SK-N-SH treated with all-trans-retinoic acid at 6 μM for 48 hours (cell line): Measurements from ENCODE around the gene LINS1.

ENCODE experiments used
- ARNTL ChIP-seq: fragments of 450-650 bp; formaldehyde crosslinking; IDR thresholded peaks from 2 replicates; pipeline ENCODE4 v1.5.0; 2020; ENCODE audit warnings: low read depth, mild to moderate bottlenecking, moderate library complexity, borderline replicate concordance
- CREB5 ChIP-seq: fragments of 250-450 bp; sonication (Bioruptor Pico); IDR thresholded peaks from 2 replicates; pipeline ENCODE4 v1.5.1; 2020; ENCODE audit warnings: low read depth, mild to moderate bottlenecking, moderate library complexity
- CSRNP3 ChIP-seq: fragments of 250-450 bp; sonication (Bioruptor Pico); IDR thresholded peaks from 2 replicates; pipeline ENCODE4 v1.5.1; 2021; ENCODE audit warnings: mild to moderate bottlenecking, moderate library complexity
- ISL1 ChIP-seq: fragments of 250-450 bp; sonication (Bioruptor Pico); IDR thresholded peaks from 2 replicates; pipeline ENCODE4 v2.1.2; 2022; ENCODE audit warnings: mild to moderate bottlenecking, moderate library complexity
- OSR1 ChIP-seq: fragments of 250-450 bp; sonication (Bioruptor Pico); IDR thresholded peaks from 2 replicates; pipeline ENCODE4 v1.8.0; 2022; ENCODE audit warnings: moderate library complexity, mild to moderate bottlenecking, inconsistent platforms
- PATZ1 ChIP-seq: fragments of 250-450 bp; sonication (Bioruptor Pico); IDR thresholded peaks from 2 replicates; pipeline ENCODE4 v1.8.0; 2020; ENCODE audit warnings: mild to moderate bottlenecking, moderate library complexity, borderline replicate concordance
- PPARA ChIP-seq: fragments of 250-450 bp; sonication (Bioruptor Pico); IDR thresholded peaks from 2 replicates; pipeline ENCODE4 v1.5.0; 2020; ENCODE audit warnings: mild to moderate bottlenecking, borderline replicate concordance
- RARB ChIP-seq: fragments of 250-450 bp; sonication (Bioruptor Pico); IDR thresholded peaks from 2 replicates; pipeline ENCODE4 v1.8.0; 2021; ENCODE audit warnings: mild to moderate bottlenecking, moderate library complexity
- SNAI2 ChIP-seq: fragments of 250-450 bp; sonication (Bioruptor Pico); IDR thresholded peaks from 2 replicates; pipeline ENCODE4 v1.5.0; 2020; ENCODE audit warnings: mild to moderate bottlenecking, moderate library complexity
- TCF4 ChIP-seq: fragments of 250-450 bp; sonication (Bioruptor Pico); IDR thresholded peaks from 2 replicates; pipeline ENCODE4 v1.8.0; 2021; ENCODE audit warnings: mild to moderate bottlenecking, moderate library complexity, borderline replicate concordance
- TSHZ2 ChIP-seq: fragments of 250-450 bp; sonication (Bioruptor Pico); IDR thresholded peaks from 2 replicates; pipeline ENCODE4 v1.5.0; 2020; ENCODE audit warnings: mild to moderate bottlenecking, moderate library complexity
- ZC3H10 ChIP-seq: fragments of 250-450 bp; sonication (Bioruptor Pico); IDR thresholded peaks from 2 replicates; pipeline ENCODE4 v1.5.1; 2021; ENCODE audit warnings: mild to moderate bottlenecking, moderate library complexity
- ZFP3 ChIP-seq: fragments of 250-450 bp; sonication (Bioruptor Pico); IDR thresholded peaks from 2 replicates; pipeline ENCODE4 v1.5.0; 2020; ENCODE audit warnings: mild to moderate bottlenecking, moderate library complexity

- TF ChIP-seq RARB (CRISPR knock-in tag) (no peak), ZFP3 (CRISPR knock-in tag) (no peak), PATZ1 (no peak), TSHZ2 (CRISPR knock-in tag) (no peak), CREB5 (no peak), ARNTL (no peak), ISL1 (no peak), CSRNP3 (CRISPR knock-in tag) (no peak), PPARA (CRISPR knock-in tag) (no peak), OSR1 (no peak), ZC3H10 (CRISPR knock-in tag) (no peak), SNAI2 (no peak), TCF4 (CRISPR knock-in tag) (no peak)
These were observed 14.7 kb upstream of the LINS1 start for GRCh38 chr15:100616700-100617099.
